Fibroblast of peridontal ligament (primary cell): Measurements from ENCODE around the gene MAP2K3.
"Not testable (repeated sequence)": the region's sequence is repeated elsewhere in the genome, so short reads cannot be mapped to it uniquely, and the experiment has no call there.

ENCODE experiments used
- DNase-seq: peaks from one replicate; pipeline ENCODE4 v3.0.0-alpha.2; 2010; ENCODE audit errors: extremely low read depth

The MAP2K3 gene

GRCh38 chr17:21310061-21310765 lies 25.7 kb downstream of the MAP2K3 start:
- not testable (repeated sequence) for DNase-seq

GRCh38 chr17:21310766-21311602 lies 26.5 kb downstream of the MAP2K3 start:
- DNase-seq, result not testable (repeated sequence)

GRCh38 chr17:21313320-21313719 lies 28.8 kb downstream of the MAP2K3 start:
- DNase-seq, result no peak

GRCh38 chr17:21313761-21314160 lies 29.2 kb downstream of the MAP2K3 start:
- not testable (repeated sequence) for DNase-seq

- not testable (repeated sequence) for DNase-seq
These were observed 29.8 kb downstream of the MAP2K3 start for GRCh38 chr17:21314261-21314664.

- DNase-seq, result not testable (repeated sequence)
These were observed 30.2 kb downstream of the MAP2K3 start for GRCh38 chr17:21314701-21315111.

- not testable (repeated sequence) for DNase-seq
These were observed 30.9 kb downstream of the MAP2K3 start for GRCh38 chr17:21315246-21316000.

GRCh38 chr17:21316212-21316886 lies 31.8 kb downstream of the MAP2K3 start:
- DNase-seq, result not testable (repeated sequence)

- not testable (repeated sequence) for DNase-seq
These were observed 32.5 kb downstream of the MAP2K3 start for GRCh38 chr17:21316887-21317500.

GRCh38 chr17:21317821-21318220 lies 33.3 kb downstream of the MAP2K3 start:
- DNase-seq, result not testable (repeated sequence)

- no peak for DNase-seq
These were observed 33.9 kb downstream of the MAP2K3 start for GRCh38 chr17:21318439-21318838.

- DNase-seq, result not testable (repeated sequence)
These were observed 34.3 kb downstream of the MAP2K3 start for GRCh38 chr17:21318856-21319255.

- not testable (repeated sequence) for DNase-seq
These were observed 34.7 kb downstream of the MAP2K3 start for GRCh38 chr17:21319256-21319655.

- not testable (repeated sequence) for DNase-seq
These were observed 35.3 kb downstream of the MAP2K3 start for GRCh38 chr17:21319686-21320375.

GRCh38 chr17:21320430-21320829 lies 35.9 kb downstream of the MAP2K3 start:
- not testable (repeated sequence) for DNase-seq

GRCh38 chr17:21321061-21321460 lies 36.5 kb downstream of the MAP2K3 start:
- DNase-seq, result not testable (repeated sequence)

- DNase-seq, result not testable (repeated sequence)
These were observed 37.3 kb downstream of the MAP2K3 start for GRCh38 chr17:21321744-21322191.

GRCh38 chr17:21323257-21324111 lies 39.0 kb downstream of the MAP2K3 start:
- DNase-seq, result not testable (repeated sequence)

- not testable (repeated sequence) for DNase-seq
These were observed 40.2 kb downstream of the MAP2K3 start for GRCh38 chr17:21324741-21325140.
